Muscle of back (tissue), 11 donors: ENCODE data around the gene MUC4. TPM values are rescaled to one million over a fixed set of nuclear protein-coding genes. Genes with fewer than 3 reads are reported as not detected.
A peak's percentile ranks its signal among the peaks of the same experiment; 100 is the strongest.
"Not testable (repeated sequence)": the region's sequence is repeated elsewhere in the genome, so short reads cannot be mapped to it uniquely, and the experiment has no call there.

Experiments used
- DNase-seq, 3 donors: peaks; one replicate each; pipeline versions ENCODE4 v3.0.0 to v3.0.0-alpha.2; 2013
- polyA plus RNA-seq, 10 donors: library from polyadenylated mRNA; unstranded; fragments of 120-200 nt; gene quantifications; one replicate each; pipeline ENCODE4 v1.2.1, GENCODE V29; 2013; ENCODE audit not compliant: insufficient read length in 10 of 10

Gene MUC4
- polyA plus RNA-seq, 10 donors = 0.30 to 2.0 (median 0.69) TPM

DNA sequence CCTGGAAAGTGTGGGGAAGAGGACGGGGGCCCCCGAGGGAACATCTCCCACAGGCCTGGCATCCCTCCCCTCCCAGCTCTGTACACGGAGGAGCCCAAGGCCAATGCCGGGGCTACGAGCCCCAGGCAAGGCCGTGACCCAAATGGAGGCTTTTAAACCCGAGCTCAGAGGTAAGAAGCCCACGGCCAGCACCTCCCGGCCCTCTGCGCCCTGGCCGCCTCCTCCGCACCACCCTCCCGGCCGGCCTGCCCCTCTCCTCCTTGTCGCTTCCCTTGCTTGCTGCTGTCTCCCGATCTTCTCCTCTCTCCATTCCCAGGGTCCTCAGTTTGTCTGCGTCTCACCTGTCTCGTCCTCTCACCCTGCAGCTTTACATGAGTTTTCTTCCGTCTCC, 1.3 kb downstream of the MUC4 start:
- DNase-seq = no peak

DNA sequence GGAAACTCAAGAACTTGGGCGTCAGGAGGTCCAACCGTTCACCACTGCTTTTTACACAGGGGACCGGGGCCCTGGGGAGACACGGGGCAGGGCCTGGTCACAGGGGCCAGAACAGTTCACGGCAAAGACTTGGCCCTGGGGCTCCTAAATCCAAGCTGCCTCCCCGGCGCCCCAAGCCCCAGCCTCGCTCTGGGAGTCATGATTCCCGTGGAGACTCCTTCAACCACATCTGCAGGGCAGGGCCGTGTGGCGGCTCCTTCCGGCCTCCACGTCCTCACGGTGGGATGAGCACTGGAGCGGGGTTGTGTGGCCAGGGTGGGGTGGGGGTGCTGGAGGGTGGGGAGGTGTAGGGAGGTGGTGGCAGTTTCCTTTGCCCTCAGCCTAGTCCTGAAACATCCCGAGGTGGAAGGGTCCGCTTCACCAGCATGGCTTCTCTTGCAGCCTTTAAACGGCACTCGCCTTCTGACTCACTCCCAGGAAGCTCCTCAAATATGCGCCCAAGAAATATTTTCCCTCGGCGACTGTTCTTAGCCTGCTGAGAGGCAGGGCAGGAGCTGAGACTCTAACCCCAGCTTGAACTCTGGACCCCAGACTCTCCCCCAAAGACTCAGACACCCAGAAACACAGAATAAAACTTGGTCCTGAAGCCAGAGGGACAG, 1.8 kb downstream of the MUC4 start:
- DNase-seq = no peak

DNA sequence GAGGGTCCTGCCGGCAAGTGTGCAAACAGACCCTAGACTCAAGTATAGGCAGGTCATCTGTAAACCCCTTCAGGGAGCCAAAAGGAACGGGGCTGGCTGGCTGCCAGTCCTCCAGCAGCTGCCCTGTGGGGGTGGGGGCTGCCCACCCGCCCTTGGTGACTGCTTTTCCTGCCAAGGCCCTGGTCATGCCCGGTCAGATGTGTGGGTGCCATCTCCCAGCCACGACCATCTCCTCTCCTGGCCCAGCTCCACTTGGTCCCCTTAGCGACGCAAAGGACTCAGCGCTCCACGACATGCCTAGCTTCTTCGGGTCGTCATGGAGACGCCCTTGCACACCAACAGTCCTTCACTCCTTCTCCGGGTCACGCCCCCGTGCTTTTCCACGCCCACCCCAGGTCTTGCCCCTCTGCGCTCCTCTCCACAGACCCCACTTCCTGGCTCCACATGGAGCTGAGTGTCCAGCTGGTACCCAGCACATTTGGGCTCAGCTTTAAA, 2.4 kb downstream of the MUC4 start:
- no peak for DNase-seq

DNA sequence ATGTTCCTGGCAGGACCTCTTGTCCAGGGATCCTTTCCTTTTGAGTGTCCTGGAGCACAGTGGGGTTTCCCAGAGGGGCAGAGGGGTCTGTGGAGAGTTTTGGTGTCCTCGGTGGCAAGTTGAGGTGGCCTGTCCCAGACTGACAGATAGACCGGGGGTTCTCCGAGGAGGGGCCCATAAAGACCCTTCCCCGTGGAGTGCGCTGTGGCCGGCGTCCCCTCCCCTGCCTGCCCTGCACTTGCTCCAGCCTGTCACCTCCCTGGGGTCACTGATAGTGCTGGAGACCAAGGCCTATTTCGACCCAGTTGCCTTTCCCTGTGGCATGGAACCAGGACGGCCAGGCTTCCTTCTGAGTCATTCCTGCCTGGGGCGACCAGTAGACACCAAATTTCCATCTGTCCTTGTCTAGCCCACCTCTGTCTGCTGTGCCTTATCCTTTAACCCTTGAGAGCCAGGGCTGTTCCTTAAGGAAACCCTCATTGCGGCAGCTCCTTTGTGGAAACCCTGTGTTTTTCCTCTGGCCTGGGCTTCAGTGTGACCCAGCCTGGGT, 2.9 kb downstream of the MUC4 start:
- no peak for DNase-seq

- DNase-seq = no peak
These were observed 4.0 kb downstream of the MUC4 start for GRCh38 chr3:195807681-195808121.

DNA sequence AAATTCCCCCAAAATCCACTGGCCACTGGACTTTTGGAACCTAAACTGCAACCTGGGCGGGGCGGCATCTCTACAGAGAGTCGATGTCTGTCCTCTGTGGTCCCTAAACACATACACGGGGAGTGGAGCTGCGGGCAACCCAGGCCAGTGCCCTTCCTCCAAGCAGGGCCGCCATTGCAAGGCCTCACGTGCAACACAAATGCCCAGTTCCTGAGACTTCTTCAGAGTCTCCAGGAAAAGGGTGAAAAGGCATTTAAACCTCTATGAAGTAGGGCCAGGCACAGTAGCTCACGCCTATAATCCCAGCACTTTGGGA, 4.9 kb downstream of the MUC4 start:
- no peak for DNase-seq

DNA sequence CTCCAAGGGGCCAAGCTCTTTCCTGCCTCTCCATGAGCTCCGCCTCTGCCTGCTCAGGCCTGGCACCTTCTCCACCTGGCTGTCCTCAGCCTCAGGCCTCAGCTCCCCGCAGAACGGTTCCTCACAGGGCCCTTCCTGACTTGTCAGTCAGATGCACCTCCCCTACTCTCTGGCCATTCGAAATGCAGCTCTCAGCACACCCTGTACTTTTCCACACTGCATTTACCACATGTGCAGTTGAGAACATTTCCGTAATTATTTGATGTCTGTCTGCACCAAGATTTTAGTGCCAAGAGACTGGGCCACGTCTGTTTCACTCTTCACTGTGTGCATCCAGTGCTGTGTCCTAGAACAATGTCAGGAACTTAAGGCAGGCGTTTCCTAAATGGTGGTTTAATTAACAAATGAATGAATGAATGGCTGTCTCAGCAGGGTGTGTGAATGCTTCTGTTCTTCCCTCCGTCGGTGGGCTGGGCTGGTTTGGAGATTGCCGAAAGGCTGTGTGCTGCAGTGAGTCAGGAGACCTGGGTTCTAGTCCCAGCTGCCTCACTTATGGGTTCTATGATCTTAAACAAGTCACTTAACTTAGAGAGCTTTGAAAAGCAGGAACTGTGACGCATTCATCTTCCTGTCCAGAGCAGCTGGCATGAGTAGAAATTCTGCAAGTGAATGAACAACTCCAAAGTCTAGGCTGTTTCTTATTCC, 5.4 kb downstream of the MUC4 start:
- DNase-seq = no peak

DNA sequence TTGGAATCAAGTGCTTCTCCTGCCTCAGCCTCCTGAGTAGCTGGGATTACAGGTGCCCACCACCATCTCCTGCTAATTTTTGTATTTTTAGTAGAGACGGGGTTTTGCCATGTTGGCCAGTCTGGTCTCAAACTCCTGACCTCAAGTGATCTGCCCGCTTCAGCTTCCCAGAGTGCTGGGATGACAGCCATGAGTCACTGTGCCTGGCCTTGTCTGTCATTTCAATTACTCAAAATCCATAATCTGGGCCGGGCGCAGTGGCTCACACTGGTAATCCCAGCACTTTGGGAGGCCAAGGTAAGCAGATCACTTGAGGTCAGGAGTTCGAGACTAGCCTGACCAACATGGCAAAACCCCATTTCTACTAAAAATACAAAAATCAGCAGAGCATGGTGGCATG, 6.1 kb downstream of the MUC4 start:
- not testable (repeated sequence) for DNase-seq

- DNase-seq = no peak
These were observed 6.5 kb downstream of the MUC4 start for GRCh38 chr3:195805181-195805580.

GRCh38 chr3:195803289-195803908, 8.3 kb downstream of the MUC4 start:
- DNase-seq = peak in 1 of 3 donors; percentile 55

GRCh38 chr3:195802795-195803194, 8.9 kb downstream of the MUC4 start:
- peak; percentile 37 to 84 (median 43) for DNase-seq

GRCh38 chr3:195802261-195802701, 9.4 kb downstream of the MUC4 start:
- no peak for DNase-seq

- no peak for DNase-seq
These were observed 10.2 kb downstream of the MUC4 start for GRCh38 chr3:195801251-195802183.

- no peak for DNase-seq
These were observed 11.5 kb downstream of the MUC4 start for GRCh38 chr3:195800240-195800639.

DNA sequence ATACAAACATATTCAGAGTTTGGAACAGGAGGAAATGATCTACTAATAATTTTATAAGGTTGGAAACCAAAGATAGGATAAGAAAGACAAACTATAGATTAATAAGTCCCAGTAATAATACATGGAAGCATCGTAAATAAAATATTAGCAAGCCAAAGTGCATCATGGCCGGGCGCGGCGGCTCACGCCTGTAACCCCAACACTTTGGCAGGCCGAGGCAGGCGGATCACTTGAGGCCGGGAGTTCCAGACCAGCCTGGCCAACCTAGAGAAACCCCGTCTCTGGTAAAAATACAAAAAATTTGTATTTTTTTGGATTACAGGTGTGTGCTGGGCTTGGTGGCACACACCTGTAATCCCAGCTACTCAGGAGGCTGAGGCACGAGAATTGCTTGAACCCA, 14.9 kb downstream of the MUC4 start:
- no peak for DNase-seq

DNA sequence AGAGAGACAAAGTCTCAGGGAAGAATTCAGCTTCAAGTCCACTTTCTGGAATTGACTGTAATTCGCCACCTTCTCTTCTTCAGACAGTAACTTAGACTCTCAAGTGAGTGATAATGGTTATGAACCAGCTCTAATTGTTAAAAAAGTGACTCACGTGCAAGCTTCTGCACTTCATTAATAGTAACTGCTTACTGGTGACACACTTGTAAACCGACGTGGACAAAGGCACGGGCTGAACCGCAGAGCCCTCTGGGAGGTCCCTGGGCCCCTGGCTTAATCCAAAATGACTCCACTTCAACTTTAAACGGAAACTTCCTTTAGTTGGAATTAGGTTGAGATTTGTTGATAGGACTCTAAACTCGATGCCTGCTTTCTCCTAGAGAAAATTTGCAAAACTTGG, 17.0 kb downstream of the MUC4 start:
- no peak for DNase-seq

- not testable (repeated sequence) for DNase-seq
These were observed 19.1 kb downstream of the MUC4 start for GRCh38 chr3:195792621-195793020.

DNA sequence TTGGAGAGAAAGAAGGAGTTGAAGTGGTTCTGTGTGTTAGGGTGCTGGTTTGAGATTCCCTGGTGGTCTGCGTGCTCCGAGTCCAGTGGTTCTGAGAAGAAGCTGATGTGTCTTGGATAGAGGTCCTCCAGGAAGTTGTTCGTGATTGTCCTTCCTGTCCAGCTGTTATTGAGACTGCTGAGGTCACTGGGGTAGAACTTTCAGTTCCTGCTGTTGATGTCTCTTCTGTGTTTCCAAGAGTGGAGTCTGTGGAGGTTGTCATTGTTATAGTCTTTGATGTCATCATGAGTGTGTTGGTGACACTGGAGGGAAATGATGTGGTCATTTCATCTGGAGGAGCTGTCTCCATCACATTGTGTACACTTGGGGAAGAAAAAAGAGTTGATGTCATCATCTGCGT, 20.8 kb downstream of the MUC4 start:
- no peak for DNase-seq

GRCh38 chr3:195788711-195789581, 22.8 kb downstream of the MUC4 start:
- no peak for DNase-seq

DNA sequence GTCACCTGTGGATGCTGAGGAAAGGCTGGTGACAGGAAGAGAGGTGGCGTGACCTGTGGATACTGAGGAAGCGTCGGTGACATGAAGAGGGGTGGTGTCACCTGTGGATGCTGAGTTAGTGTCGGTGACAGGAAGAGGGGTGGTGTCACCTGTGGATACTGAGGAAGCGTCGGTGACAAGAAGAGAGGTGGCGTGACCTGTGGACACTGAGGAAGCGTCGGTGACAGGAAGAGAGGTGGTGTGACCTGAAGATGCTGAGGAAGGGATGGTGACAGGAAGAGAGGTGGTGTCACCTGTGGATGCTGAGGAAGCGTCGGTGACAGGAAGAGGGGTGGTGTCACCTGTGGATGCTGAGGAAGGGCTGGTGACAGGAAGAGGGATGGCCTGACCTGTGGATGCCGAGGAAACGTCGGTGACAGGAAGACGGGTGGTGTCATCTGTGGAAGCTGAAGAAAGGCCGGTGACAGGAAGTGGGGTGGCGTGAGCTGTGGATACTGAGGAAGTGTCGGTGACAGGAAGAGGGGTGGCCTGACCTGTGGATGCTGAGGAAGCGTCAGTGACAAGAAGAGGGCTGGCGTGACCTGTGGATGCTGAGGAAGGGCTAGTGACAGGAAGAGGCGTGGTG, 25.8 kb downstream of the MUC4 start:
- DNase-seq = not testable (repeated sequence)
